Glomerular endothelial cell (primary cell): ENCODE data around the gene RHOV. TPM values are rescaled to one million over a fixed set of nuclear protein-coding genes. Genes with fewer than 3 reads are reported as not detected.

Experiments
- DNase-seq: peaks from one replicate; pipeline ENCODE4 v3.0.0-alpha.2; 2011; ENCODE audit warnings: low read depth, low spot score; ENCODE audit errors: extremely low read depth
- total RNA-seq: library from RNA; depleted of rRNA; stranded (reverse); fragments of >200 nt; gene quantifications from 2 replicates; pipeline ENCODE4 v1.2.3, GENCODE V29; 2015

Gene RHOV
- total RNA-seq, 1 donor from 2014 or later, result 0.23 TPM

GRCh38 chr15:40904552-40905201 lies 30.6 kb upstream of the RHOV start:
- DNase-seq, result no peak

- DNase-seq, result no peak
Measured at GRCh38 chr15:40902605-40903561, 28.8 kb upstream of the RHOV start.

- no peak for DNase-seq
Measured at GRCh38 chr15:40901053-40901443, 27.0 kb upstream of the RHOV start.

- no peak for DNase-seq
Measured at GRCh38 chr15:40900256-40901052, 26.4 kb upstream of the RHOV start.

- no peak for DNase-seq
Measured at GRCh38 chr15:40899536-40900207, 25.6 kb upstream of the RHOV start.

GRCh38 chr15:40894681-40895448 lies 20.8 kb upstream of the RHOV start:
- DNase-seq, result no peak

- DNase-seq, result peak; percentile 63
Measured at GRCh38 chr15:40893733-40894680, 20.0 kb upstream of the RHOV start, which contains the start of gene VPS18. Gene VPS18 (plus strand): TSS chr15:40894450. CDS start chr15:40894769, 319 bp downstream.

GRCh38 chr15:40893019-40893670 lies 19.1 kb upstream of the RHOV start:
- DNase-seq, result no peak

- DNase-seq, result no peak
Measured at GRCh38 chr15:40892447-40893012, 18.5 kb upstream of the RHOV start.

GRCh38 chr15:40891810-40892446 lies 17.9 kb upstream of the RHOV start:
- DNase-seq, result no peak

GRCh38 chr15:40891138-40891537 lies 17.1 kb upstream of the RHOV start:
- DNase-seq, result no peak

- DNase-seq, result no peak
Measured at GRCh38 chr15:40889112-40889511, 15.1 kb upstream of the RHOV start.

GRCh38 chr15:40886586-40886985 lies 12.6 kb upstream of the RHOV start:
- no peak for DNase-seq

- no peak for DNase-seq
Measured at GRCh38 chr15:40881351-40881750, 7.3 kb upstream of the RHOV start.

- no peak for DNase-seq
Measured at GRCh38 chr15:40879609-40880008, 5.6 kb upstream of the RHOV start.

- DNase-seq, result no peak
Measured at GRCh38 chr15:40878785-40879184, 4.8 kb upstream of the RHOV start.

GRCh38 chr15:40877694-40878093 lies 3.7 kb upstream of the RHOV start:
- DNase-seq, result no peak
